Stimulated activated CD4-positive, alpha-beta T cell treated with anti-CD3 and anti-CD28 coated beads, Interleukin-12 subunit alpha, Interleukin-12 subunit beta, amount 100 ng/mL, for 48 hours (primary cell): ENCODE data around the gene NUP214.
"Not testable (repeated sequence)": the region's sequence is repeated elsewhere in the genome, so short reads cannot be mapped to it uniquely, and the experiment has no call there.

ENCODE experiments used
- DNase-seq, 3 donors: peaks; one replicate each; pipeline ENCODE4 v3.0.0-alpha.2; 2020; ENCODE audit warnings: low read depth in 2 of 3, low spot score in 1 of 3

The NUP214 gene

GRCh38 chr9:131228988-131229387 lies 103.6 kb downstream of the NUP214 start:
- DNase-seq, result no peak

- no peak for DNase-seq
Measured at GRCh38 chr9:131233556-131233955, 108.2 kb downstream of the NUP214 start.

GRCh38 chr9:131233995-131234394 lies 108.6 kb downstream of the NUP214 start:
- no peak for DNase-seq

- no peak for DNase-seq
Measured at GRCh38 chr9:131234799-131235479, 109.6 kb downstream of the NUP214 start.

GRCh38 chr9:131235480-131235851 lies 110.1 kb downstream of the NUP214 start:
- no peak for DNase-seq

- no peak for DNase-seq
Measured at GRCh38 chr9:131236161-131236560, 110.8 kb downstream of the NUP214 start.

GRCh38 chr9:131236761-131237160 lies 111.4 kb downstream of the NUP214 start:
- DNase-seq, result no peak

GRCh38 chr9:131237291-131237690 lies 111.9 kb downstream of the NUP214 start:
- DNase-seq, result no peak

GRCh38 chr9:131237931-131238401 lies 112.6 kb downstream of the NUP214 start:
- peak; percentile 78 to 89 (median 85) for DNase-seq

GRCh38 chr9:131238402-131239021 lies 113.1 kb downstream of the NUP214 start:
- no peak for DNase-seq

- no peak for DNase-seq
Measured at GRCh38 chr9:131239161-131239975, 114.0 kb downstream of the NUP214 start.

- DNase-seq, result no peak
Measured at GRCh38 chr9:131240047-131240921, 114.9 kb downstream of the NUP214 start.

- not testable (repeated sequence) for DNase-seq
Measured at GRCh38 chr9:131244331-131244730, 118.9 kb downstream of the NUP214 start.

GRCh38 chr9:131246618-131247017 lies 121.2 kb downstream of the NUP214 start:
- DNase-seq, result no peak

- no peak for DNase-seq
Measured at GRCh38 chr9:131252120-131252519, 126.7 kb downstream of the NUP214 start.

GRCh38 chr9:131253891-131254491 lies 128.6 kb downstream of the NUP214 start:
- DNase-seq, result no peak

GRCh38 chr9:131254626-131255025 lies 129.2 kb downstream of the NUP214 start:
- no peak for DNase-seq

GRCh38 chr9:131255676-131256197 lies 130.4 kb downstream of the NUP214 start:
- DNase-seq, result no peak

- DNase-seq, result no peak
Measured at GRCh38 chr9:131257266-131258025, 132.1 kb downstream of the NUP214 start.

GRCh38 chr9:131258186-131258585 lies 132.8 kb downstream of the NUP214 start:
- DNase-seq, result no peak
